OCI-LY1 (cell line): ENCODE measurements around the gene ARMH3.

Experiments
- H2AFZ ChIP-seq: fragments of 200-600 bp; sonication (generic), shearing (Covaris generic); 2 replicates; pipeline ENCODE4 v1.6.0; 2014; ENCODE audit warnings: antibody characterized with exemption, mild to moderate bottlenecking, low read length
- H3F3A ChIP-seq: fragments of 200-600 bp; sonication (generic), shearing (Covaris generic); 2 replicates; pipeline ENCODE4 v1.6.0; 2014; ENCODE audit warnings: mild to moderate bottlenecking, antibody characterized with exemption, low read length, moderate library complexity; ENCODE audit not compliant: insufficient read depth
- H3K27ac ChIP-seq: fragments of 200-600 bp; sonication (generic); 2 replicates; pipeline ENCODE4 v1.5.1; 2014; ENCODE audit warnings: low read length, mixed run types, mild to moderate bottlenecking, low read depth; ENCODE audit not compliant: poor library complexity, severe bottlenecking
- H3K27me3 ChIP-seq: fragments of 200-600 bp; sonication (generic); 2 replicates; pipeline ENCODE4 v1.6.0; 2014; ENCODE audit warnings: antibody characterized with exemption, mild to moderate bottlenecking, low read length, moderate library complexity; ENCODE audit not compliant: insufficient read depth
- H3K36me3 ChIP-seq: fragments of 200-600 bp; sonication (generic); 2 replicates; pipeline ENCODE4 v1.6.1; 2014; ENCODE audit warnings: mild to moderate bottlenecking, antibody characterized with exemption, low read length, moderate library complexity, mixed read lengths; ENCODE audit not compliant: insufficient read depth
- H3K4me1 ChIP-seq: fragments of 200-600 bp; sonication (generic); 2 replicates; pipeline ENCODE4 v1.5.1; 2014; ENCODE audit warnings: mild to moderate bottlenecking, low read length, moderate library complexity; ENCODE audit not compliant: insufficient read depth, severe bottlenecking
- H3K4me2 ChIP-seq: fragments of 200-600 bp; sonication (generic), shearing (Covaris generic); 2 replicates; pipeline ENCODE4 v1.6.1; 2014; ENCODE audit warnings: low read length
- H3K4me3 ChIP-seq: fragments of 200-600 bp; sonication (generic); 2 replicates; pipeline ENCODE4 v1.5.1; 2014; ENCODE audit warnings: low read length, low read depth, mild to moderate bottlenecking, mixed read lengths; ENCODE audit not compliant: poor library complexity, severe bottlenecking
- H3K79me2 ChIP-seq: fragments of 200-600 bp; shearing (Covaris generic); 2 replicates; pipeline ENCODE4 v1.6.1; 2016; ENCODE audit warnings: mixed run types, low read length, mixed read lengths; ENCODE audit not compliant: insufficient read depth
- H3K9ac ChIP-seq: fragments of 200-600 bp; sonication (generic), shearing (Covaris generic); 2 replicates; pipeline ENCODE4 v1.6.1; 2014; ENCODE audit warnings: mild to moderate bottlenecking, low read length, mixed read lengths
- H3K9me2 ChIP-seq: fragments of 200-600 bp; sonication (generic), shearing (Covaris generic); 2 replicates; pipeline ENCODE4 v1.6.1; 2014; ENCODE audit warnings: low read depth, mild to moderate bottlenecking, low read length, mixed read lengths
- H3K9me3 ChIP-seq: fragments of 200-600 bp; shearing (Covaris generic); 2 replicates; pipeline ENCODE4 v1.6.1; 2014; ENCODE audit warnings: low read length, mixed read lengths
- H4K20me1 ChIP-seq: fragments of 200-600 bp; sonication (generic), shearing (Covaris generic); 2 replicates; pipeline ENCODE4 v1.6.0; 2016; ENCODE audit warnings: mild to moderate bottlenecking, low read length; ENCODE audit not compliant: insufficient read depth
- CTCF ChIP-seq: fragments of 200-600 bp; sonication (generic), shearing (Covaris generic); IDR thresholded peaks from 2 replicates; pipeline ENCODE4 v1.5.1; 2017; ENCODE audit warnings: mild to moderate bottlenecking, antibody characterized with exemption, low read length, moderate library complexity, mixed read lengths
- EZH2 ChIP-seq: fragments of 200-600 bp; sonication (generic), shearing (Covaris generic); IDR thresholded peaks from 2 replicates; pipeline ENCODE4 v1.8.0; 2017; ENCODE audit warnings: borderline replicate concordance, mixed run types, mild to moderate bottlenecking, antibody characterized with exemption, low read length, moderate library complexity, mixed read lengths

The ARMH3 gene

GRCh38 chr10:101995451-101996063 lies 60.4 kb downstream of the ARMH3 start:
- no peaks in the 10 kb centered on the region for H3K4me1 ChIP-seq
- TF ChIP-seq CTCF (no peak), EZH2 (no peak)
- H3K27me3 ChIP-seq: no peaks in the 10 kb centered on the region
- H3K4me3 ChIP-seq: no peak overlapping the region
- H3K4me2 ChIP-seq: no peak overlapping the region
- H3K36me3 ChIP-seq: peaks cover 14% of the 10 kb centered on the region
- H3K9me3 ChIP-seq: no peaks in the 10 kb centered on the region
- H3K9ac ChIP-seq: no peak overlapping the region
- no peaks in the 10 kb centered on the region for H4K20me1 ChIP-seq
- no peaks in the 10 kb centered on the region for H3K79me2 ChIP-seq
- H3F3A ChIP-seq: no peaks in the 10 kb centered on the region
- no peaks in the 10 kb centered on the region for H3K9me2 ChIP-seq
- no peak overlapping the region for H3K27ac ChIP-seq
- H2AFZ ChIP-seq: no peak overlapping the region

GRCh38 chr10:101993651-101994200 lies 62.2 kb downstream of the ARMH3 start:
- H3K9me2 ChIP-seq: no peaks in the 10 kb centered on the region
- H3K4me2 ChIP-seq: no peak overlapping the region
- H3K79me2 ChIP-seq: no peaks in the 10 kb centered on the region
- H3K9me3 ChIP-seq: no peaks in the 10 kb centered on the region
- no peaks in the 10 kb centered on the region for H3K27me3 ChIP-seq
- no peak overlapping the region for H3K9ac ChIP-seq
- H3K36me3 ChIP-seq: peaks cover 25% of the 10 kb centered on the region
- H3K4me1 ChIP-seq: no peaks in the 10 kb centered on the region
- no peak overlapping the region for H3K27ac ChIP-seq
- no peak overlapping the region for H3K4me3 ChIP-seq
- H4K20me1 ChIP-seq: no peaks in the 10 kb centered on the region
- H3F3A ChIP-seq: no peaks in the 10 kb centered on the region
- no peak overlapping the region for H2AFZ ChIP-seq
- TF ChIP-seq CTCF (no peak), EZH2 (no peak)

GRCh38 chr10:101993221-101993620 lies 62.8 kb downstream of the ARMH3 start:
- TF ChIP-seq CTCF (no peak), EZH2 (no peak)
- Histone ChIP-seq H3F3A (no peaks in the 10 kb centered on the region), H3K9me3 (no peaks in the 10 kb centered on the region), H2AFZ (no peak overlapping the region), H3K9ac (no peak overlapping the region), H3K9me2 (no peaks in the 10 kb centered on the region), H3K36me3 (peaks cover 25% of the 10 kb centered on the region), H4K20me1 (no peaks in the 10 kb centered on the region), H3K27me3 (no peaks in the 10 kb centered on the region), H3K4me2 (no peak overlapping the region), H3K27ac (no peak overlapping the region), H3K4me3 (no peak overlapping the region), H3K79me2 (no peaks in the 10 kb centered on the region), H3K4me1 (no peaks in the 10 kb centered on the region)
